Keratinocyte (primary cell): ENCODE data around the gene ZNF148.

Experiments
- CTCF ChIP-seq, 3 experiments: IDR thresholded peaks in 1 of 3; conservative IDR thresholded peaks in 1 of 3; optimal IDR thresholded peaks in 1 of 3; 2 replicates in 2 of 3; 3 replicates in 1 of 3; pipeline versions ENCODE3 to v1.5.1; 2011; ENCODE audit warnings: low read length in 3 of 3, mild to moderate bottlenecking in 3 of 3, moderate library complexity in 2 of 3, control low read depth in 1 of 3, inconsistent platforms in 1 of 3; ENCODE audit not compliant: insufficient read depth in 2 of 3; ENCODE audit errors: extremely low read depth in 1 of 3
- EZH2 ChIP-seq: IDR thresholded peaks from one replicate; pipeline ENCODE4 v1.6.1; 2012; ENCODE audit warnings: inconsistent platforms, mild to moderate bottlenecking, low read length, moderate library complexity

- TF ChIP-seq EZH2 = no peak
- TF ChIP-seq CTCF (optimal IDR thresholded peaks at IDR 0.05 in 1 of 3, IDR thresholded peaks at IDR 0.05 in 1 of 3, conservative IDR thresholded peaks at IDR 0.05 in 1 of 3; ENCODE audit: extremely low read depth in 1 of 3, insufficient read depth in 2 of 3, low read length in 3 of 3) = no peak
These were observed 35.0 kb downstream of the ZNF148 start for GRCh38 chr3:125340121-125340520.
